MM.1S (cell line): ENCODE results near the gene MRPL28.
"Not testable (repeated sequence)": the region's sequence is repeated elsewhere in the genome, so short reads cannot be mapped to it uniquely, and the experiment has no call there.

Source experiments
- DNase-seq: peaks from one replicate; pipeline ENCODE4 v3.0.0-alpha.2; 2015
- H2AFZ ChIP-seq: fragments of 300-600 bp; sonication (generic); 2 replicates; pipeline ENCODE4 v1.6.0; 2016; ENCODE audit warnings: antibody characterized with exemption, low read length
- H3F3A ChIP-seq: fragments of 300-600 bp; sonication (generic); 2 replicates; pipeline ENCODE4 v1.6.1; 2016; ENCODE audit warnings: mild to moderate bottlenecking, antibody characterized with exemption, low read length, moderate library complexity, mixed read lengths; ENCODE audit not compliant: insufficient read depth
- H3K27ac ChIP-seq: fragments of 300-600 bp; sonication (generic); 2 replicates; pipeline ENCODE4 v1.5.1; 2016; ENCODE audit warnings: mild to moderate bottlenecking, low read length
- H3K27me3 ChIP-seq: fragments of 300-600 bp; sonication (generic); replicated peaks from 2 replicates; pipeline ENCODE4 v1.6.0; 2016; ENCODE audit warnings: low read length; ENCODE audit not compliant: insufficient read depth
- H3K36me3 ChIP-seq: fragments of 300-600 bp; sonication (generic); replicated peaks from 2 replicates; pipeline ENCODE4 v1.6.1; 2016; ENCODE audit warnings: mild to moderate bottlenecking, low read length, mixed read lengths; ENCODE audit not compliant: insufficient read depth
- H3K4me1 ChIP-seq: fragments of 300-600 bp; sonication (generic); 2 replicates; pipeline ENCODE4 v1.6.1; 2016; ENCODE audit warnings: low read length, mixed read lengths
- H3K4me2 ChIP-seq: fragments of 300-600 bp; sonication (generic); 2 replicates; pipeline ENCODE4 v1.6.0; 2016; ENCODE audit warnings: low read depth, low read length
- H3K4me3 ChIP-seq: fragments of 300-600 bp; sonication (generic); 2 replicates; pipeline ENCODE4 v1.5.1; 2016; ENCODE audit warnings: low read length, mixed read lengths
- H3K79me2 ChIP-seq: fragments of 300-600 bp; sonication (generic); 2 replicates; pipeline ENCODE4 v1.6.1; 2016; ENCODE audit warnings: mixed run types, low read length, mixed read lengths
- H3K9ac ChIP-seq: fragments of 300-600 bp; sonication (generic); 2 replicates; pipeline ENCODE4 v1.6.1; 2016; ENCODE audit warnings: low read length, mixed read lengths
- H3K9me2 ChIP-seq: fragments of 300-600 bp; sonication (generic); replicated peaks from 2 replicates; pipeline ENCODE4 v1.6.1; 2016; ENCODE audit warnings: mild to moderate bottlenecking, low read length, mixed read lengths; ENCODE audit not compliant: insufficient read depth
- H3K9me3 ChIP-seq: fragments of 300-600 bp; sonication (generic); replicated peaks from 2 replicates; pipeline ENCODE4 v1.6.1; 2016; ENCODE audit warnings: mild to moderate bottlenecking, low read length, mixed read lengths; ENCODE audit not compliant: insufficient read depth
- H4K20me1 ChIP-seq: fragments of 300-600 bp; sonication (generic); 2 replicates; pipeline ENCODE4 v1.6.1; 2016; ENCODE audit warnings: mild to moderate bottlenecking, low read length, moderate library complexity, mixed read lengths; ENCODE audit not compliant: insufficient read depth
- EZH2 ChIP-seq: fragments of 300-600 bp; sonication (generic); optimal IDR thresholded peaks from 2 replicates; pipeline ENCODE3; 2017; ENCODE audit warnings: low read depth, mild to moderate bottlenecking, antibody characterized with exemption, low read length, mixed read lengths
- EZH2phosphoT487 ChIP-seq: fragments of 300-600 bp; sonication (generic); IDR thresholded peaks from 2 replicates; pipeline ENCODE4 v1.6.1; 2018; ENCODE audit warnings: antibody characterized with exemption, low read length
- TF ChIP-seq, protein P1 (sequence below): fragments of 300-600 bp; sonication (generic); IDR thresholded peaks from 2 replicates; pipeline ENCODE4 v1.5.1; 2016; ENCODE audit warnings: antibody characterized with exemption, low read length, mixed read lengths

MRPL28 gene

DNA sequence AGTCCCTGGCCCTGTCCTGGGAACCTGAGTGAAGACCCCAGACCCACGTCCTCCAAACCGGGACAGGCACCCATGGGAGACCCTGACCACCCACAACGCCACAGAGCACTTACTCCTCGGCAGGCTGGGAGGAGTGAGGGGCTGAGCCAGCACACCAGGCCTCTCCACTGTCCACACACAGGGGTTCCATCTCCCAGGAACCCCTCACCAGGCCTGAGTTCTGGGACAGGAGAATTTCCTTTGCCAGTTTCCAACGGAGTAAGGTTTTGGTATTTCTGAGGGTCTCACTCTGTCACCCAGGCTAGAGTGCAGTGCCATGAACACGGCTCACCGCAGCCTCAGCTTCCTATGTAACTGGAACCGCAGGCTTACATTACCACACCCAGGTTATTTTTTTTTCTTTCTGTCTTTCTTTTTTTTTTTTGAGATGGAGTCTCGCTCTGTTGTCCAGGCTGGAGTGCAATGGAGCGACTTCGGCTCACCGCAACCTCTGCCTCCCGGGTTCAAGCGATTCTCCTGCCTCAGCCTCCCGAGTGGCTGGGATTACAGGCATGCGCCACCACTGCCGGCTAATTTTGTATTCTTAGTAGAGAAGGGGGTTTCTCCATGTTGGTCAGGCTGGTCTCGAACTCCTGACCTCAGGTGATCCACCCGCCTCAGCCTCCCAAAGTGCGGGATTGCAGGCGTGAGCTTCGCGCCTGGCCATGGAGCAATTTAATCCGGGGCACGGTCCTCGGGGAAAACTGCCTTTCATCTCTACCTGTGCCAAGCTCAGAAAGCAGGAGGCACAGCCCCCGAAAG is 9.8 kb upstream of the MRPL28 start:
- H3K79me2 ChIP-seq: peaks cover 29% of the 10 kb centered on the region
- no peaks in the 10 kb centered on the region for H3K9me2 ChIP-seq
- H3K36me3 ChIP-seq: no peaks in the 10 kb centered on the region
- no peaks in the 10 kb centered on the region for H3K9me3 ChIP-seq
- no peak for DNase-seq
- peak overlapping the region; percentile 96; the same call in 1 of the 2 replicates for H3K4me2 ChIP-seq
- no peaks in the 10 kb centered on the region for H3F3A ChIP-seq
- no peak overlapping the region for H3K9ac ChIP-seq
- H4K20me1 ChIP-seq: no peaks in the 10 kb centered on the region
- H3K27ac ChIP-seq: no peak overlapping the region
- H2AFZ ChIP-seq: no peak overlapping the region
- H3K4me3 ChIP-seq: no peak overlapping the region
- TF ChIP-seq, protein P1, sequence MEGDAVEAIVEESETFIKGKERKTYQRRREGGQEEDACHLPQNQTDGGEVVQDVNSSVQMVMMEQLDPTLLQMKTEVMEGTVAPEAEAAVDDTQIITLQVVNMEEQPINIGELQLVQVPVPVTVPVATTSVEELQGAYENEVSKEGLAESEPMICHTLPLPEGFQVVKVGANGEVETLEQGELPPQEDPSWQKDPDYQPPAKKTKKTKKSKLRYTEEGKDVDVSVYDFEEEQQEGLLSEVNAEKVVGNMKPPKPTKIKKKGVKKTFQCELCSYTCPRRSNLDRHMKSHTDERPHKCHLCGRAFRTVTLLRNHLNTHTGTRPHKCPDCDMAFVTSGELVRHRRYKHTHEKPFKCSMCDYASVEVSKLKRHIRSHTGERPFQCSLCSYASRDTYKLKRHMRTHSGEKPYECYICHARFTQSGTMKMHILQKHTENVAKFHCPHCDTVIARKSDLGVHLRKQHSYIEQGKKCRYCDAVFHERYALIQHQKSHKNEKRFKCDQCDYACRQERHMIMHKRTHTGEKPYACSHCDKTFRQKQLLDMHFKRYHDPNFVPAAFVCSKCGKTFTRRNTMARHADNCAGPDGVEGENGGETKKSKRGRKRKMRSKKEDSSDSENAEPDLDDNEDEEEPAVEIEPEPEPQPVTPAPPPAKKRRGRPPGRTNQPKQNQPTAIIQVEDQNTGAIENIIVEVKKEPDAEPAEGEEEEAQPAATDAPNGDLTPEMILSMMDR: no peak
- TF ChIP-seq EZH2phosphoT487 (no peak), EZH2 (no peak)
- 0 out of 2 replicates have a peak, but pooled peaks cover 3% of the 10 kb centered on the region for H3K4me1 ChIP-seq
- no peaks in the 10 kb centered on the region for H3K27me3 ChIP-seq

DNA sequence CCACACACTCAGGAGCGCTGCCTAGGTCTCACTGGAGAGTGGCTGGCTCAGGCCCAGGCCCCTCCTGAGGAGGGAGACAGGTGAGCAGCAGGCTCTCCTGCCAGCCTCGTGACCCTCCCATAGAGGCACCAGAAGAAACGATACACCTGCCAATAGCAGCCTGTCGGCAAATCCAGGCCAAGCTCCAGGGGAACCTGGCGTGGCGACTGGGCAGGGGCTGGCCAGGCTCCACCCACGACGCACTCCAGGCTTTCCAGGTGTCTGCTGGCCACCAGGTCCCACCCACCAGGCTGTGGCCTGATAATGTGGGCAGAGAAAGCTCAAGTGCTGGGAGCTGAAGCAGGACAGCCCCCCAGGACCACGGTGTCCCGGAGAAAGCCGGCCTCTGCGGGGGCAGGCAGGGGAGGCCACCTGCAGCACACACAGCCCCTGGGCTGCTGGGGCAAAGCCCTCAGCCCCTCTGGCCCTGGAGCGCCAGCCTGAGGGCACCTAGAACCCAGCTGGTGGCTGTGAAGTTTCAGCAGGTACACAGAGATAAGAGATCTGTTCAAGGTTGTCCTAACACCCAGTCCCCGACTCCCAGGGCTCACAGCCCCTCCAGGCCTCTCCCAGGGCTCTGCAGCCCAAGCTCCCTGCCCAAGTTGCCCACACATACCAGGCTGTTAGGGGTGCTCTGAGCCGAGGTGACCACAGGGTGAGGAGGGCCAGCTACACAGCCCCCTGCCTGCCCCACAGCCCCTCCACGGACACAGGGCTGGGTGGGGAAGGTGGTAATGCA is 9.0 kb upstream of the MRPL28 start:
- H3F3A ChIP-seq: no peaks in the 10 kb centered on the region
- H3K4me1 ChIP-seq: 0 out of 2 replicates have a peak, but pooled peaks cover 3% of the 10 kb centered on the region
- H3K27me3 ChIP-seq: no peaks in the 10 kb centered on the region
- no peak overlapping the region for H3K27ac ChIP-seq
- H3K36me3 ChIP-seq: no peaks in the 10 kb centered on the region
- no peak overlapping the region for H2AFZ ChIP-seq
- peaks cover 29% of the 10 kb centered on the region for H3K79me2 ChIP-seq
- no peaks in the 10 kb centered on the region for H4K20me1 ChIP-seq
- no peaks in the 10 kb centered on the region for H3K9me2 ChIP-seq
- no peak for DNase-seq
- no peak overlapping the region for H3K4me3 ChIP-seq
- H3K9ac ChIP-seq: no peak overlapping the region
- no peak overlapping the region for H3K4me2 ChIP-seq
- no peaks in the 10 kb centered on the region for H3K9me3 ChIP-seq
- no peak for TF ChIP-seq EZH2
- TF ChIP-seq EZH2phosphoT487: no peak
- TF ChIP-seq, protein P1: no peak

DNA sequence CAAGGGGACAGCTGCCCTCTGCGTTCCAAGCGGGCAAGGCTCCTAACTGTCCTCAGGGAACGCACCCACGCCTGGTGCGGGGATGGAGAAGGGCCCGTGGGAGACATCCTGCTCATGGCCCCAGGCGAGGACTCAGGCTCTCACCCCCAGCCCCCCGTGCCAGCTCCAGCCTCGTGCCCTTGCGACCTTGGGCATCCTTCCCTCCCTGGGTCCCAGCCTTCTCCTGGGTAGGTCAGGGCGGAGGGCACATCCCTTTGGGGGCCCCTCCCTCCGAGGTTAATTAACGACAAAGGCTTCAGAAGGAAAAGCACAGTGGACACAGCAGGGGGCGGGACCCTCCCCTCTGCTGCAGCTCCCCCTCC is 8.5 kb upstream of the MRPL28 start:
- no peak overlapping the region for H3K27ac ChIP-seq
- no peak overlapping the region for H3K4me2 ChIP-seq
- no peak overlapping the region for H3K9ac ChIP-seq
- no peak overlapping the region for H3K4me3 ChIP-seq
- no peak overlapping the region for H2AFZ ChIP-seq
- no peaks in the 10 kb centered on the region for H4K20me1 ChIP-seq
- H3K36me3 ChIP-seq: no peaks in the 10 kb centered on the region
- no peaks in the 10 kb centered on the region for H3F3A ChIP-seq
- H3K9me3 ChIP-seq: no peaks in the 10 kb centered on the region
- TF ChIP-seq, protein P1: no peak
- TF ChIP-seq EZH2phosphoT487 (no peak), EZH2 (no peak)
- H3K9me2 ChIP-seq: no peaks in the 10 kb centered on the region
- DNase-seq: no peak
- 0 out of 2 replicates have a peak, but pooled peaks cover 3% of the 10 kb centered on the region for H3K4me1 ChIP-seq
- no peaks in the 10 kb centered on the region for H3K27me3 ChIP-seq
- peaks cover 29% of the 10 kb centered on the region for H3K79me2 ChIP-seq

DNA sequence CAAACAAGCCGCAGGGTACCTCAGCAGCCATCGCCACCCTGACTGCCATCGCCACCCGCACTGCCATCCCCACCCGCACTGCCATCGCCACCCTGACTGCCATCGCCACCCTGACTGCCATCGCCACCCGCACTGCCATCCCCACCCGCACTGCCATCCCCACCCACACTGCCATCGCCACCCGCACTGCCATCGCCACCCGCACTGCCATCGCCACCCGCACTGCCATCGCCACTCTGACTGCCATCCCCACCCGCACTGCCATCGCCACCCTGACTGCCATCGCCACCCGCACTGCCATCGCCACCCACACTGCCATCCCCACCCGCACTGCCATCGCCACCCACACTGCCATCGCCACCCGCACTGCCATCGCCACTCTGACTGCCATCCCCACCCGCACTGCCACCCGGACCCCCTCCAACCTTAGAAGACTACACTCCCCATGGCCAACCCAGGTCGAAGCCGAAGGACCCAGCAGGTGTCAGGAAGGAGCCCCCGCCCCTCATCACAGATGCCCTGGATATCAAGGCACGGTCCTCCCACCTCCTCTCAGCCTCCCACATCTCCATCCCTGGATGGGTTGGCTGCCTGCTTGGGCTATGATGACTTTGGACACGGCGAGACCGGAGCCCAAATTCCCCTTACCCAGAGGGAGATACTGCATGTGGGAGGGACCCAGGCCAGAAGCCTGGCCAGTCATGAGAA is 7.9 kb upstream of the MRPL28 start:
- not testable (repeated sequence) for H3K27me3 ChIP-seq, H3K9ac ChIP-seq, H2AFZ ChIP-seq

More for the DNA sequence above, 7.9 kb upstream of the MRPL28 start:
- not testable (repeated sequence) for H3K9me3 ChIP-seq, H3K4me3 ChIP-seq, H3F3A ChIP-seq, H3K9me2 ChIP-seq, H3K36me3 ChIP-seq, H3K27ac ChIP-seq, H3K4me2 ChIP-seq, H3K4me1 ChIP-seq, H4K20me1 ChIP-seq, DNase-seq
- H3K79me2 ChIP-seq: peaks cover 29% of the 10 kb centered on the region
